SK-N-SH treated with all-trans-retinoic acid at 6 μM for 48 hours (cell line): ENCODE results near the gene SLC47A2.

ENCODE experiments used
- ATAC-seq: fragments of 200-7000 bp; cut with Tn5 transposase; 3 replicates; pipeline ENCODE4 v1.9.1; 2020; ENCODE audit warnings: mild to moderate bottlenecking, moderate library complexity
- BACH2 ChIP-seq: fragments of 250-450 bp; sonication (Bioruptor Pico); IDR thresholded peaks from 2 replicates; pipeline ENCODE4 v1.9.0; 2021; ENCODE audit warnings: mild to moderate bottlenecking, borderline replicate concordance
- CSDC2 ChIP-seq: fragments of 250-450 bp; sonication (Bioruptor Pico); IDR thresholded peaks from 2 replicates; pipeline ENCODE4 v1.5.0; 2020; ENCODE audit warnings: mild to moderate bottlenecking, moderate library complexity
- ESRRG ChIP-seq: fragments of 250-450 bp; sonication (Bioruptor Pico); IDR thresholded peaks from 2 replicates; pipeline ENCODE4 v1.6.1; 2021; ENCODE audit warnings: mild to moderate bottlenecking
- ISL1 ChIP-seq: fragments of 250-450 bp; sonication (Bioruptor Pico); IDR thresholded peaks from 2 replicates; pipeline ENCODE4 v2.1.2; 2022; ENCODE audit warnings: mild to moderate bottlenecking, moderate library complexity
- OSR1 ChIP-seq: fragments of 250-450 bp; sonication (Bioruptor Pico); IDR thresholded peaks from 2 replicates; pipeline ENCODE4 v1.8.0; 2022; ENCODE audit warnings: moderate library complexity, mild to moderate bottlenecking, inconsistent platforms
- PPARA ChIP-seq: fragments of 250-450 bp; sonication (Bioruptor Pico); IDR thresholded peaks from 2 replicates; pipeline ENCODE4 v1.5.0; 2020; ENCODE audit warnings: mild to moderate bottlenecking, borderline replicate concordance
- RARB ChIP-seq: fragments of 250-450 bp; sonication (Bioruptor Pico); IDR thresholded peaks from 2 replicates; pipeline ENCODE4 v1.8.0; 2021; ENCODE audit warnings: mild to moderate bottlenecking, moderate library complexity
- SNAI2 ChIP-seq: fragments of 250-450 bp; sonication (Bioruptor Pico); IDR thresholded peaks from 2 replicates; pipeline ENCODE4 v1.5.0; 2020; ENCODE audit warnings: mild to moderate bottlenecking, moderate library complexity
- TCF4 ChIP-seq: fragments of 250-450 bp; sonication (Bioruptor Pico); IDR thresholded peaks from 2 replicates; pipeline ENCODE4 v1.8.0; 2021; ENCODE audit warnings: mild to moderate bottlenecking, moderate library complexity, borderline replicate concordance
- TOX ChIP-seq: fragments of 250-450 bp; sonication (Bioruptor Pico); IDR thresholded peaks from 2 replicates; pipeline ENCODE4 v1.8.0; 2021; ENCODE audit warnings: mild to moderate bottlenecking, moderate library complexity, borderline replicate concordance
- ZC3H10 ChIP-seq: fragments of 250-450 bp; sonication (Bioruptor Pico); IDR thresholded peaks from 2 replicates; pipeline ENCODE4 v1.5.1; 2021; ENCODE audit warnings: mild to moderate bottlenecking, moderate library complexity
- ZFP3 ChIP-seq: fragments of 250-450 bp; sonication (Bioruptor Pico); IDR thresholded peaks from 2 replicates; pipeline ENCODE4 v1.5.0; 2020; ENCODE audit warnings: mild to moderate bottlenecking, moderate library complexity
- ZFP30 ChIP-seq: fragments of 450-650 bp; formaldehyde crosslinking; IDR thresholded peaks from 2 replicates; pipeline ENCODE4 v1.5.0; 2022; ENCODE audit warnings: mild to moderate bottlenecking, moderate library complexity
- ZNF565 ChIP-seq: fragments of 450-650 bp; formaldehyde crosslinking; conservative IDR thresholded peaks from 2 replicates; pipeline ENCODE4 v1.5.0; 2020; ENCODE audit warnings: low read depth, mild to moderate bottlenecking, moderate library complexity
- ZNF70 ChIP-seq: fragments of 450-650 bp; formaldehyde crosslinking; IDR thresholded peaks from 2 replicates; pipeline ENCODE4 v1.5.0; 2020; ENCODE audit warnings: mild to moderate bottlenecking, moderate library complexity
- ZNF8 ChIP-seq: fragments of 450-650 bp; formaldehyde crosslinking; IDR thresholded peaks from 2 replicates; pipeline ENCODE4 v1.5.0; 2020; ENCODE audit warnings: mild to moderate bottlenecking, moderate library complexity
- TF ChIP-seq, protein P1 (sequence below): fragments of 250-450 bp; sonication (Bioruptor Pico); IDR thresholded peaks from 2 replicates; pipeline ENCODE4 v1.8.0; 2020; ENCODE audit warnings: mild to moderate bottlenecking, moderate library complexity, borderline replicate concordance
- TF ChIP-seq, protein P2 (sequence below): fragments of 250-450 bp; sonication (Bioruptor Pico); IDR thresholded peaks from 2 replicates; pipeline ENCODE4 v1.8.0; 2021; ENCODE audit warnings: low read depth, mild to moderate bottlenecking, moderate library complexity, borderline replicate concordance
- TF ChIP-seq, protein P3 (sequence below): fragments of 250-450 bp; sonication (Bioruptor Pico); IDR thresholded peaks from 2 replicates; pipeline ENCODE4 v1.5.1; 2021; ENCODE audit warnings: mild to moderate bottlenecking, moderate library complexity
- TF ChIP-seq, protein P4 (sequence below): fragments of 250-450 bp; sonication (Bioruptor Pico); IDR thresholded peaks from 2 replicates; pipeline ENCODE4 v1.5.0; 2020; ENCODE audit warnings: mild to moderate bottlenecking, moderate library complexity

SLC47A2 gene

DNA sequence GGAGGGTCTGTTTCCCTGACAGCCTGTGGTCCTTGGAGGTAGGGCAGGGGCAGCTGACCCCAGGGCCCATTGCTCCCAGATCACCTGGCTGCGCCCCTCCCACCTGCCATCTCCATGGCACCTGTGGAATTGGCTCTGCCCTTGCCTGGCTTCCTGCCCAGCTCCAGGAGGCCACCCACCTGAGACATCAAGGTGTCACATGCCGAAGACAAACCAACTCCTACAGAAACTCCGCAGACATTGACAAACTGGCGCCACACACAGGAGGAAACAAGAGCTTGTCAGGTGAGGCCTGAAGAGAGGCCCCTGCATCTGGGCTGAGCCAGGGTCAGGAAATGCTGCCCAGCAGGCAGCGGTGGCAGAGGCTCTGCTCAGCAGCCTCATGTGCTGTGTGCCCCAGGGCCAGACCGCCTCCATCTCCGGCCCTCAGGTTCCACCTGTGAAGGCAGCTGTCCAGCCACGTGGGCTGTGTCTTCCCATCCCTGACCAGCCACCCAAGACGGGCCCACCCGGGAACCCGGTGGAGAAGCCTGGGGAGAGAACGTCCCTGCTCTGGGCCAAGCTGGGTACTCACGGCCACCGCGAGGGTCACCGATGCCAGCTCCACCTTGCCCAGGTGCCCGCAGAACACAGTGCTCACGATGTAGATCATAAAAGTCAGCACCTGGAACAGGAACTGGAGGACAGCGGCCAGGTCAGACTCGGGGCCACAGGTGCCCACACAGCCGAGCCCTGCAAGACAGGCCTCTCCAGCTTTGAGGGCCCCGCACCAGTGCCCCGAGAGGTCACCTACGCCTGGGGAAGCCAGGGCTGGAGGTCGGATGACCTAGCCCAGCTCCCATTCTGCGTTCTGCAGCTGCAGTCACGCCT, 1.6 kb downstream of the SLC47A2 start:
- TF ChIP-seq, protein P1, sequence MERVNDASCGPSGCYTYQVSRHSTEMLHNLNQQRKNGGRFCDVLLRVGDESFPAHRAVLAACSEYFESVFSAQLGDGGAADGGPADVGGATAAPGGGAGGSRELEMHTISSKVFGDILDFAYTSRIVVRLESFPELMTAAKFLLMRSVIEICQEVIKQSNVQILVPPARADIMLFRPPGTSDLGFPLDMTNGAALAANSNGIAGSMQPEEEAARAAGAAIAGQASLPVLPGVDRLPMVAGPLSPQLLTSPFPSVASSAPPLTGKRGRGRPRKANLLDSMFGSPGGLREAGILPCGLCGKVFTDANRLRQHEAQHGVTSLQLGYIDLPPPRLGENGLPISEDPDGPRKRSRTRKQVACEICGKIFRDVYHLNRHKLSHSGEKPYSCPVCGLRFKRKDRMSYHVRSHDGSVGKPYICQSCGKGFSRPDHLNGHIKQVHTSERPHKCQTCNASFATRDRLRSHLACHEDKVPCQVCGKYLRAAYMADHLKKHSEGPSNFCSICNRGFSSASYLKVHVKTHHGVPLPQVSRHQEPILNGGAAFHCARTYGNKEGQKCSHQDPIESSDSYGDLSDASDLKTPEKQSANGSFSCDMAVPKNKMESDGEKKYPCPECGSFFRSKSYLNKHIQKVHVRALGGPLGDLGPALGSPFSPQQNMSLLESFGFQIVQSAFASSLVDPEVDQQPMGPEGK, result no peak
- TF ChIP-seq ZFP30 (CRISPR knock-in tag) (no peak), TCF4 (CRISPR knock-in tag) (no peak), ZNF8 (CRISPR knock-in tag) (no peak), ZC3H10 (CRISPR knock-in tag) (no peak), ZFP3 (CRISPR knock-in tag) (no peak), ZNF70 (CRISPR knock-in tag) (no peak), PPARA (CRISPR knock-in tag) (no peak), BACH2 (CRISPR knock-in tag) (no peak), TOX (CRISPR knock-in tag) (no peak), ESRRG (CRISPR knock-in tag) (no peak)
- TF ChIP-seq, protein P2, sequence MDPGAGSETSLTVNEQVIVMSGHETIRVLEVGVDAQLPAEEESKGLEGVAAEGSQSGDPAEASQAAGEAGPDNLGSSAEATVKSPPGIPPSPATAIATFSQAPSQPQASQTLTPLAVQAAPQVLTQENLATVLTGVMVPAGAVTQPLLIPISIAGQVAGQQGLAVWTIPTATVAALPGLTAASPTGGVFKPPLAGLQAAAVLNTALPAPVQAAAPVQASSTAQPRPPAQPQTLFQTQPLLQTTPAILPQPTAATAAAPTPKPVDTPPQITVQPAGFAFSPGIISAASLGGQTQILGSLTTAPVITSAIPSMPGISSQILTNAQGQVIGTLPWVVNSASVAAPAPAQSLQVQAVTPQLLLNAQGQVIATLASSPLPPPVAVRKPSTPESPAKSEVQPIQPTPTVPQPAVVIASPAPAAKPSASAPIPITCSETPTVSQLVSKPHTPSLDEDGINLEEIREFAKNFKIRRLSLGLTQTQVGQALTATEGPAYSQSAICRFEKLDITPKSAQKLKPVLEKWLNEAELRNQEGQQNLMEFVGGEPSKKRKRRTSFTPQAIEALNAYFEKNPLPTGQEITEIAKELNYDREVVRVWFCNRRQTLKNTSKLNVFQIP (CRISPR knock-in tag), result no peak
- TF ChIP-seq, protein P3, sequence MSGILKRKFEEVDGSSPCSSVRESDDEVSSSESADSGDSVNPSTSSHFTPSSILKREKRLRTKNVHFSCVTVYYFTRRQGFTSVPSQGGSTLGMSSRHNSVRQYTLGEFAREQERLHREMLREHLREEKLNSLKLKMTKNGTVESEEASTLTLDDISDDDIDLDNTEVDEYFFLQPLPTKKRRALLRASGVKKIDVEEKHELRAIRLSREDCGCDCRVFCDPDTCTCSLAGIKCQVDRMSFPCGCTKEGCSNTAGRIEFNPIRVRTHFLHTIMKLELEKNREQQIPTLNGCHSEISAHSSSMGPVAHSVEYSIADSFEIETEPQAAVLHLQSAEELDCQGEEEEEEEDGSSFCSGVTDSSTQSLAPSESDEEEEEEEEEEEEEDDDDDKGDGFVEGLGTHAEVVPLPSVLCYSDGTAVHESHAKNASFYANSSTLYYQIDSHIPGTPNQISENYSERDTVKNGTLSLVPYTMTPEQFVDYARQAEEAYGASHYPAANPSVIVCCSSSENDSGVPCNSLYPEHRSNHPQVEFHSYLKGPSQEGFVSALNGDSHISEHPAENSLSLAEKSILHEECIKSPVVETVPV (CRISPR knock-in tag), result no peak
- ATAC-seq, result no peak

DNA sequence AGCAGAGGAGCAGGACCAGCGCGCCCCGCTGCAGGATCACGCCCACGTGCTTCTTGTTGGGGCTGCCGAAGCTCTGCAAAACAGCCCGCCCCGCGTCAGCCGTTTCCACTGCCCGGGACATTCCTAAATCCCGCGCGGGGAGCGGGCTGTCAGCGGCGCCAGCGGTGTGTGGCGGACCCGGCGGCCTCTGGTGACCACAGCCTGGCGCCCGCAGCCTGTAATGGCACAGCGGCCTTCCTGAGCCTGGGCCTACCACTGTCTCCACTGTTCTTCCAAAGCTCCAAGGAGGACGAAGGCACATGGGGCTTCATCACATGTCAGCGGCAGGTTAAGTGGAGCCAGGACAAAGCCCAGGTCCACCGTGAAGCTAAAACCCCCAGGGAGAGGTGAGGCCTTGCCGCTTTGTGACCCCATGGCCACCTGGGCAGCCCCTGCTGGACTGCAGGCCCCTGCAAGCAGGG, 2.5 kb downstream of the SLC47A2 start:
- no peak for TF ChIP-seq ZNF565
- no peak for TF ChIP-seq TOX (CRISPR knock-in tag)
- no peak for TF ChIP-seq SNAI2
- no peak for TF ChIP-seq TCF4 (CRISPR knock-in tag)
- TF ChIP-seq, protein P1, result no peak
- no peak for TF ChIP-seq CSDC2 (CRISPR knock-in tag)
- TF ChIP-seq BACH2 (CRISPR knock-in tag), result no peak
- TF ChIP-seq ISL1 (CRISPR knock-in tag), result no peak
- no peak for TF ChIP-seq OSR1 (CRISPR knock-in tag)
- no peak for TF ChIP-seq ZFP30 (CRISPR knock-in tag)
- TF ChIP-seq, protein P2 (CRISPR knock-in tag), result no peak
- TF ChIP-seq, protein P4, sequence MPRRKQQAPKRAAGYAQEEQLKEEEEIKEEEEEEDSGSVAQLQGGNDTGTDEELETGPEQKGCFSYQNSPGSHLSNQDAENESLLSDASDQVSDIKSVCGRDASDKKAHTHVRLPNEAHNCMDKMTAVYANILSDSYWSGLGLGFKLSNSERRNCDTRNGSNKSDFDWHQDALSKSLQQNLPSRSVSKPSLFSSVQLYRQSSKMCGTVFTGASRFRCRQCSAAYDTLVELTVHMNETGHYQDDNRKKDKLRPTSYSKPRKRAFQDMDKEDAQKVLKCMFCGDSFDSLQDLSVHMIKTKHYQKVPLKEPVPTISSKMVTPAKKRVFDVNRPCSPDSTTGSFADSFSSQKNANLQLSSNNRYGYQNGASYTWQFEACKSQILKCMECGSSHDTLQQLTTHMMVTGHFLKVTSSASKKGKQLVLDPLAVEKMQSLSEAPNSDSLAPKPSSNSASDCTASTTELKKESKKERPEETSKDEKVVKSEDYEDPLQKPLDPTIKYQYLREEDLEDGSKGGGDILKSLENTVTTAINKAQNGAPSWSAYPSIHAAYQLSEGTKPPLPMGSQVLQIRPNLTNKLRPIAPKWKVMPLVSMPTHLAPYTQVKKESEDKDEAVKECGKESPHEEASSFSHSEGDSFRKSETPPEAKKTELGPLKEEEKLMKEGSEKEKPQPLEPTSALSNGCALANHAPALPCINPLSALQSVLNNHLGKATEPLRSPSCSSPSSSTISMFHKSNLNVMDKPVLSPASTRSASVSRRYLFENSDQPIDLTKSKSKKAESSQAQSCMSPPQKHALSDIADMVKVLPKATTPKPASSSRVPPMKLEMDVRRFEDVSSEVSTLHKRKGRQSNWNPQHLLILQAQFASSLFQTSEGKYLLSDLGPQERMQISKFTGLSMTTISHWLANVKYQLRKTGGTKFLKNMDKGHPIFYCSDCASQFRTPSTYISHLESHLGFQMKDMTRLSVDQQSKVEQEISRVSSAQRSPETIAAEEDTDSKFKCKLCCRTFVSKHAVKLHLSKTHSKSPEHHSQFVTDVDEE (CRISPR knock-in tag), result no peak
- TF ChIP-seq ZFP3 (CRISPR knock-in tag), result no peak
- TF ChIP-seq ZNF70 (CRISPR knock-in tag), result no peak
- TF ChIP-seq ESRRG (CRISPR knock-in tag), result no peak
- TF ChIP-seq RARB (CRISPR knock-in tag), result no peak
- TF ChIP-seq, all 23 proteins: peak for 0
- no peak for ATAC-seq
